Activated T-helper 17 cell treated with anti-CD3 and anti-CD28 coated beads, Interleukin-2, amount 50 U/mL, for 72 hours (primary cell): ENCODE results near the gene BPGM. TPM values are rescaled to one million over a fixed set of nuclear protein-coding genes. Genes with fewer than 3 reads are reported as not detected.
A peak's percentile ranks its signal among the peaks of the same experiment; 100 is the strongest.
"Not testable (repeated sequence)": the region's sequence is repeated elsewhere in the genome, so short reads cannot be mapped to it uniquely, and the experiment has no call there.

ENCODE experiments used
- ATAC-seq: fragments of 150-1000 bp; cut with Tn5 transposase; replicated peaks from 2 replicates; pipeline ENCODE4 v1.10.0; 2021; ENCODE audit warnings: mild to moderate bottlenecking, moderate library complexity
- H3K27ac Mint-ChIP-seq: one replicate; pipeline ENCODE4 v1.8.0; 2022; ENCODE audit warnings: mixed read lengths
- H3K27me3 Mint-ChIP-seq: one replicate; pipeline ENCODE4 v1.8.0; 2022; ENCODE audit warnings: mixed read lengths
- H3K36me3 Mint-ChIP-seq: one replicate; pipeline ENCODE4 v1.8.0; 2022; ENCODE audit warnings: low read depth, mild to moderate bottlenecking, mixed read lengths
- H3K4me1 Mint-ChIP-seq: one replicate; pipeline ENCODE4 v1.8.0; 2022; ENCODE audit warnings: mixed read lengths
- H3K4me3 Mint-ChIP-seq: one replicate; pipeline ENCODE4 v1.8.0; 2022; ENCODE audit warnings: mild to moderate bottlenecking, mixed read lengths
- H3K9me3 Mint-ChIP-seq: one replicate; pipeline ENCODE4 v1.8.0; 2022; ENCODE audit warnings: mixed read lengths
- total RNA-seq, 2 donors: library from RNA; stranded (reverse); gene quantifications; one replicate each; pipeline ENCODE4 v1.2.3, GENCODE V29; 2022

Gene BPGM
- total RNA-seq, 2 donors from 2014 or later: 17.2 to 20.7 TPM

DNA sequence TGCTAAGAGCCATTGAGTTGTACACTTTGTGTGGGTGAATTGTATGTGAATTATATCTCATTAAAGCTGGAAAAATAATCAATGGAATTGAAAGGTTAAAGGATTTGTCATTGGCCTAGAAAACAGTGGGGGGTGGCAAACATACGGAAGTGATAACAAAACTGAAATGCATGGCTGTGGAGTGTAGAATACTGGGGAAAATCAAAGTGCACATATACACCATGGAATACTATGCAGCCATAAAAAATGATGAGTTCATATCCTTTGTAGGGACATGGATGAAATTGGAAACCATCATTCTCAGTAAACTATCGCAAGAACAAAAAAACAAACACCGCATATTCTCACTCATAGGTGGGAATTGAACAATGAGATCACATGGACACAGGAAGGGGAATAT, 18.4 kb downstream of the BPGM start:
- H3K4me3 Mint-ChIP-seq, H3K27ac Mint-ChIP-seq, H3K27me3 Mint-ChIP-seq, ATAC-seq, H3K9me3 Mint-ChIP-seq: not testable (repeated sequence)
- Mint-ChIP-seq H3K4me1 (peaks cover 32% of the 10 kb centered on the region), H3K36me3 (peaks cover 55% of the 10 kb centered on the region)

DNA sequence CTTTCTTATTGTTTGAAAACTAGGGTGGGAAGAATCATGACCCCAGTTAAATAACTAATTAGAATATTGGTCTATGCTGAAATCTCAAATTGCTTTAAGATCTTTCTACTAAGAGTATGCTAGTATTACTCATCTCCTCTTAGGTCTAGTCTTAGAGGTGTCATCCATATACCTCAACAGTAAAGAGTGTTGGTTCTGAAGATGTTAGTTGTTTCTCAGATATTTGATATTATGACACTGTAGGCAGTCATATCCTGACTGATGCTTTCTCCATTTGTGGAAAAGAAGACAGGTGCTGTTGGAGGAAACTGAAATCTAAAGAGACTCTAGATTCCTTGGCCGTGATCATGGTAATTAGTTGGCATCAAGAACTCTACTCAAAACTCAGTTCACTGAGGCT, 21.2 kb downstream of the BPGM start:
- no peaks in the 10 kb centered on the region for H3K9me3 Mint-ChIP-seq
- no peaks in the 10 kb centered on the region for H3K27me3 Mint-ChIP-seq
- ATAC-seq: peak; percentile 77
- peaks cover 42% of the 10 kb centered on the region for H3K36me3 Mint-ChIP-seq
- peak overlapping the region; percentile 84 for H3K27ac Mint-ChIP-seq
- peaks cover 23% of the 10 kb centered on the region for H3K4me1 Mint-ChIP-seq
- peak overlapping the region; percentile 56 for H3K4me3 Mint-ChIP-seq

DNA sequence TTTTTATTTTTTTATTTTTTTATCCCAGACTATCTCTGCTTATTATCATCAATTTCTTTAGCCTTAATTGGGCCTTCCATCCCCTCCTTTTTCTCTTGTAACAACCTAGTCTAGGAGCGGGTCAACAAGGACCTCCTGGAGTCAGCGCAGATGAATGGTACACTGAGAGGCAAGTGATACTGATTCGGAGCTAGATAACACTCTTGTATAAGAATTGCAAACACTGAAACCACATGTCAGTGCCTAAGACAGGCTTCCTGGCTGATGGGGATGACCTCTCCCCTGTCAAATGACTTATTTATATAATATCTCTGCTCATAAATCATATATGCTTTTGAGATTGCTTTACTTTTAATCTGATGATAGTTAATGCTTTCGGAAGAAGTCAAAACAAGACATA, 22.7 kb downstream of the BPGM start:
- Mint-ChIP-seq H3K4me3 (peak overlapping the region; percentile 56), H3K27ac (peak overlapping the region; percentile 84), H3K36me3 (peaks cover 29% of the 10 kb centered on the region), H3K9me3 (no peaks in the 10 kb centered on the region), H3K4me1 (peaks cover 21% of the 10 kb centered on the region), H3K27me3 (no peaks in the 10 kb centered on the region)
- peak; percentile 53 for ATAC-seq

DNA sequence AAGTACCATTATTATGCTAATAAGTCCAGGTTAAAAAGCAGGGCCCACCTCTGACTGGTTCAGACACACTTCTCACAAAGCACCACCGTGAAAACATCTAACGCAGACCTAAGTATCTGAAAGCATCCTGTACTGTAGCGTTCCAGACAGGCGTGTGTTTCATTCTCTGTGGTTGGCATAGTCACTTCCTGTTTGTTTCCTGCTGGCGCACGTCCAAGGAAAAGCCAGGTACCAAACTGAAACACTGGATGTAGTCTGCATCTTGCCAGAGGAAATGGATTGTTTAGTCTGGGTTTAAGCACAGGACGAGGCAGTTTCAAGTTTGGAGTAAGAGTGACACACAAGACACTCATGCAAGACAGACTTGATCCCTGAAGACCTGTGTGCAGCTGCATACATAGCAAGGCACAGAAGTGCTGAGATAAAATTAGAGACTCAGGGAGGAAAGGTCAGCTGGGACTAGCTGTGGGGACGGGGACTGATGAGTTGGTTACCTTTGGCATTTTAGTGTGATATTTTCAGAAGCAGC, 23.3 kb downstream of the BPGM start:
- H3K9me3 Mint-ChIP-seq: no peaks in the 10 kb centered on the region
- peaks cover 24% of the 10 kb centered on the region for H3K36me3 Mint-ChIP-seq
- H3K4me1 Mint-ChIP-seq: peaks cover 21% of the 10 kb centered on the region
- peak overlapping the region; percentile 84 for H3K27ac Mint-ChIP-seq
- no peaks in the 10 kb centered on the region for H3K27me3 Mint-ChIP-seq
- ATAC-seq: peak; percentile 84
- H3K4me3 Mint-ChIP-seq: peak overlapping the region; percentile 56

DNA sequence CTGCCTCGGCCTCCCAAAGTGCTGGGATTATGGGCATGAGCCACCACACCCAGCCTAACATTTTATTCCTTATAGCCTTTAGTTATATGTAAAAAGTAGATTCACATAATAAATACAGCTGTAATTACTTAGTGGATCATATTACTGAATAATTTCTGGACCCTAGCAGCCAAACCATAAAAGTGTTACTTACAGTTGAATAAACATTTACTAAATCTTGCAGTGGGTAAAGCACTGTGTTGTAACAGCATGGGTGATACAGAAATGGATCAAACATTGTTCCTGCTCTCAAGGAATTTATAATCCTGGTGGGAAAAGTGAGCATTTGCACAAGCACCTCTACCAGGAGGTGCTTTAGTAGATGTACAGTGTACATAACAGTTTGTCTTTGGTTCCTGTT, 25.0 kb downstream of the BPGM start:
- H3K36me3 Mint-ChIP-seq: peaks cover 14% of the 10 kb centered on the region
- no peaks in the 10 kb centered on the region for H3K9me3 Mint-ChIP-seq
- no peak for ATAC-seq
- no peak overlapping the region for H3K4me3 Mint-ChIP-seq
- H3K27me3 Mint-ChIP-seq: no peaks in the 10 kb centered on the region
- peaks cover 21% of the 10 kb centered on the region for H3K4me1 Mint-ChIP-seq
- H3K27ac Mint-ChIP-seq: no peak overlapping the region

DNA sequence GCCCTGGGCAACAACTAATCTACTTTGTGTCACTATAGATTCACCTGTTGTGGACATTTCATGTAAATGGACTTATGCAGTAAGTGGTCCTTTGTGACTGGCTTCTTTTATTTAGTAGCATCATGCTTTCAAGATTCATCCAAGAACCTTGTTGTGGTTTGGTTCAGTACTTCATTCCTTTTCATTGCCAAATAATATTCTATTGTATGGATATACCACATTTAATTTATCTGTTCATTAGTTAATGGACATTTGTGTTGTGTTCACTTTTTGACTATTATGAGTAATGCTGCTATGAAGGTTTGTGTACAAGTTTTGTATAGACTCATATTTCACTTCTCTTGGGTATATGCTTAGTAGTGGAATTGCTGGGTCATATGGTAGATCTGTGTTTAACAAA, 27.8 kb downstream of the BPGM start:
- H3K9me3 Mint-ChIP-seq: no peaks in the 10 kb centered on the region
- H3K36me3 Mint-ChIP-seq: peaks cover 19% of the 10 kb centered on the region
- H3K27ac Mint-ChIP-seq: no peak overlapping the region
- no peak overlapping the region for H3K4me3 Mint-ChIP-seq
- H3K4me1 Mint-ChIP-seq: peaks cover 14% of the 10 kb centered on the region
- ATAC-seq: no peak
- H3K27me3 Mint-ChIP-seq: no peaks in the 10 kb centered on the region

DNA sequence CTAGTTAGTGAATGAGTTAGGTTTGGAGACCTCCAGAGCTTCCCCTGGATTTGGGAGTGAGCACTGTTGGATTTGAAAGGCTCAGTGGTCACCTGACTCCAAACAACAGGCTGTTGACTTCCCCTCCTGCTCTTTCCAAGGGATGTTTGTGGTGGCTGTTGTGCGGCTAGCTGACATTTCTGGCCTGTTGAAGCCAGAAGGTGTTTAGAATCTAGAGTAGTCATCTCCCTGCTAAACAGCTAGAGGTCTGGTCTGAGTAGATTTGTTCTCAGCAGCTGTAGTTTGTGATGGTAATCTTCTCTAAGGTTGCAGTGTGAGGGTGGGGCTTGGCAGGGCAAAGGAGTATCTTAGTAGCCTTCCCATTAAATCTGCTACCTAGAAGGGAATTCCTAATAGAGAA, 30.1 kb downstream of the BPGM start:
- H3K4me3 Mint-ChIP-seq: no peak overlapping the region
- no peaks in the 10 kb centered on the region for H3K9me3 Mint-ChIP-seq
- H3K27me3 Mint-ChIP-seq: no peaks in the 10 kb centered on the region
- H3K27ac Mint-ChIP-seq: peak overlapping the region; percentile 36
- H3K36me3 Mint-ChIP-seq: peaks cover 32% of the 10 kb centered on the region
- peaks cover 6% of the 10 kb centered on the region for H3K4me1 Mint-ChIP-seq
- ATAC-seq: no peak

DNA sequence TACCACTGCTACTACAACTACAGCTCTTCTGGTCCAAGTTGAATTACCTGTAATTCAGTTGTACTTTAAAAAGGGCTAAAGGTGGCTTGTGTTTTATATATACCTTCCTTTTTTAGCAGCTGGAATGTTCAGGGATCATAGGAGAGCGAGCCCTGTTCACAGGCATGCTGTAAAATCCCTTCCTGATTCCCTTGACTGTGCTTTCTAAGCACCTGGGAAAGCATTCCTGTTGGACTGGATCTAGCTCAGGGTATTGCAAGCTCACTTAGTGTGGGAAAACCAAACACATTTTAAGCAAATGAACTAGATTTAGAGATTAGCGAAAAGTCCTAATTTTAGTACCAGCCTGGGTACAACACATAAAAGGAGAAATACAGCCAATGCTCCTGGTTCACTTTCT, 31.5 kb downstream of the BPGM start:
- Mint-ChIP-seq H3K9me3 (no peaks in the 10 kb centered on the region), H3K27me3 (no peaks in the 10 kb centered on the region), H3K36me3 (peaks cover 26% of the 10 kb centered on the region), H3K4me3 (no peak overlapping the region), H3K27ac (peak overlapping the region; percentile 36), H3K4me1 (peaks cover 6% of the 10 kb centered on the region)
- no peak for ATAC-seq

DNA sequence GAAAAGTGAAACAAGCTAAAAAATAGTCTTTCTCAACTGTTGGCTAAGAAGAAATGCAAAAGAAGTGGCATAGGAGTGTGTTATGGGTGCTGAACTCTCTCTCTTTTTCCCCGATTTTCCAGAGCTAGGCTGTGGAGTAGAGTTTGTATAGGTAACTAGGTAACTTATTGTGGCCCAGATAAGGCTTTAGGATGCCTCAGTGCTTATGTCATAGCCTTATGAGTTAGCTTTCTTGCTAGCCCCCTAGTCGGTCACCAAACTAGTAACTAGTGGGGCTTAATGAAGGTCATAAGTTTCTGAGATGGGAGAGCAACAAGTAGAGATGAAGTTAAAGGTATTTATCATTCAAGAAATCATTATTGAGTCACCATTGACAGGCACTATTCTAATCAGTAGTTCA, 32.4 kb downstream of the BPGM start:
- ATAC-seq: no peak
- Mint-ChIP-seq H3K27me3 (no peaks in the 10 kb centered on the region), H3K36me3 (peaks cover 26% of the 10 kb centered on the region), H3K27ac (no peak overlapping the region), H3K4me1 (peaks cover 6% of the 10 kb centered on the region), H3K4me3 (no peak overlapping the region), H3K9me3 (no peaks in the 10 kb centered on the region)

DNA sequence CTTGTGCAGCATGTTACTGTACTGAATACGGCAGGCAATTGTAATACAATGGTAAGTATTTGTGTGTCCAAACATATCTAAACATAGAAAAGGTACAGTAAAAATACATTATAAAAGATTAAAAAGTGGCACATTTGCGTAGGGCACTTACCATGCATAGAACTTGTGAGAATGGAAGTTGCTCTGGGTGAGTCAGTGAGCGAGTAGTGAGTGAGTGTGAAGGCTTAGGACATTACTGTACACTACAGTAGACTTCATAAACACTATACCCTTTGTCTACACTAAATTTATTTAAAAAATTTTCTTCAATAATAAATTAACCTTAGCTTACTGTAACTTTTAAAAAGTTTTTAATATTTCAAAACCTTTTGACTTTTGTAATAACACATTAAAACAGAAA, 37.5 kb downstream of the BPGM start:
- ATAC-seq: no peak
- Mint-ChIP-seq H3K9me3 (no peaks in the 10 kb centered on the region), H3K27ac (no peak overlapping the region), H3K36me3 (peaks cover 20% of the 10 kb centered on the region), H3K4me1 (no peaks in the 10 kb centered on the region), H3K4me3 (no peak overlapping the region), H3K27me3 (peaks cover 4% of the 10 kb centered on the region)

DNA sequence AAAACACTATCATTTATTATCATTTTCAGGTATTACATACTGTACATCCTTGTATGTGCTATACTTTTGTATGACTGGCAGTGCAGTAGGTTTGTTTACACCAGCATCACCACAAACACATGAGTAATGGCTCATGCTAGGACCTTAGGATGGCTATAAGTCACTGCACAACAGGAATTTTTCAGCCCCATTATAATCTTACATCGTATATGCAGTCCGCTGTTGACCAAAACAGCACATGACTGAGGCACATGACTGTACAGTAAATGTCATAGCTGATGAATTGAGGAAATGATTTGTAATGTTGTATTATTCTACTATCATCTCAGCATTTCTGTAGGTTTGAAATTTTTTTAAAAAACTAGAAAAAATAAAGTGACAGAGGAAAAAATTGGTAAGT, 38.6 kb downstream of the BPGM start:
- no peak for ATAC-seq
- Mint-ChIP-seq H3K4me1 (no peaks in the 10 kb centered on the region), H3K9me3 (no peaks in the 10 kb centered on the region)

DNA sequence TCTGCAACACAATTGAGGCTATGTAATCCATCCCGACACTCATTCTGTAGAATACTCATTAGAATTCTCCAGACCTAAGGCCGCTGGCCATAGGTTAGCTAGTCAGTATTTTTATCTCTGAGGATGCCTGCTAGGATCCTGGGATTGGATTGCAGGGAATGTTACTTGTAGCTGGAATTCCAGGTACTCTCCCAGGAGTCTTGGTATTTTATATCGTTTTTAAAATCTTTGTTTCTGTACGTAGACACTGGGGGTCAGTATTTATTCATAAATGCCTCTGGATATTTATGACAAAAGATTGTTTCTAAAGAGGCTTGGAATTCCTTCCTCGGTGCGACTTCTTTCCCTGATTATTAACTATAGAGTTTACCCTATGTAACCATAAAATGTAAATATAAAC, 40.1 kb downstream of the BPGM start:
- H3K4me1 Mint-ChIP-seq: peaks cover 3% of the 10 kb centered on the region
- no peak overlapping the region for H3K27ac Mint-ChIP-seq
- no peak for ATAC-seq
- H3K9me3 Mint-ChIP-seq: no peaks in the 10 kb centered on the region
- no peak overlapping the region for H3K4me3 Mint-ChIP-seq
- no peaks in the 10 kb centered on the region for H3K36me3 Mint-ChIP-seq
- H3K27me3 Mint-ChIP-seq: peaks cover 9% of the 10 kb centered on the region

More for the DNA sequence above, 38.6 kb downstream of the BPGM start:
- H3K27ac Mint-ChIP-seq: no peak overlapping the region
- peaks cover 4% of the 10 kb centered on the region for H3K27me3 Mint-ChIP-seq
- H3K36me3 Mint-ChIP-seq: peaks cover 9% of the 10 kb centered on the region
- H3K4me3 Mint-ChIP-seq: no peak overlapping the region

DNA sequence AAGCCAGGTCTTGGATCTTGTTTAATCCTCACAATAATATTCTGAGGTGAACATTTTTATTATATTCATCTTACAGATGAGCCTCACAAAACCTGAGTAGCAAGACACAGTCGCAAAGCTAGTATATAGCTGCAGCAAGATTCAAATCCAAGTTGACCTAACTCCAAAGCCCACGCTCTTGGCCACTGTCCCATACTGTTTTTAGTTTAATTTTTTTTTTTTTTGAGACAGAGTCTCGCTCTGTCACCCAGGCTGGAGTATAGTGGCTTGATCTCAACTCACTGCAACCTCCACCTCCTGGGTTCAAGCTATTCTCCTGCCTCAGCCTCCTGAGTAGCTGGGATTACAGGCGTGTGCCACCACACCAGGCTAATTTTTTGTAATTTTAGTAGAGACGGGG, 42.9 kb downstream of the BPGM start:
- peaks cover 14% of the 10 kb centered on the region for H3K27me3 Mint-ChIP-seq
- H3K4me1 Mint-ChIP-seq, H3K9me3 Mint-ChIP-seq, H3K4me3 Mint-ChIP-seq, H3K27ac Mint-ChIP-seq, H3K36me3 Mint-ChIP-seq, ATAC-seq: not testable (repeated sequence)

DNA sequence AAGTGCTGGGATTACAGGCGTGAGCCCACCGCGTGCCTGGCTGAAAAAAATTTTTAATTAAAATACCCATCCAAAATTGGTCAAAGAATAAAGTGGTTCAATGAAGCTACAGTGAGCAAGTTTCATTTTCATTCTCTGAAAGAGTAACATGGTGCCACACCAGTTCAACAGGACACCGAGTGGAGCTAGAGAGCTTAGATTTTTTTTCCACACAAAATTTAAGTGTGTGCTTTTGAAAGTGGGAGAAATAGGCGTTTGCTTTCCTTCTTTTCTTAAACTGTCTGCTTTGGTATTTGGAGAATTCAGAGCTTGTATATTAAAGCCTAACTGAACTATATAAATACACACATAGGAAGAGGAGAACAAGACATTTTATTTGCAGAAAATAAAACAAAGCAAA, 43.4 kb downstream of the BPGM start:
- peak; percentile 45 for ATAC-seq
- peaks cover 14% of the 10 kb centered on the region for H3K27me3 Mint-ChIP-seq
- no peak overlapping the region for H3K4me3 Mint-ChIP-seq
- H3K4me1 Mint-ChIP-seq: peaks cover 6% of the 10 kb centered on the region
- no peaks in the 10 kb centered on the region for H3K36me3 Mint-ChIP-seq
- no peaks in the 10 kb centered on the region for H3K9me3 Mint-ChIP-seq
- H3K27ac Mint-ChIP-seq: no peak overlapping the region

DNA sequence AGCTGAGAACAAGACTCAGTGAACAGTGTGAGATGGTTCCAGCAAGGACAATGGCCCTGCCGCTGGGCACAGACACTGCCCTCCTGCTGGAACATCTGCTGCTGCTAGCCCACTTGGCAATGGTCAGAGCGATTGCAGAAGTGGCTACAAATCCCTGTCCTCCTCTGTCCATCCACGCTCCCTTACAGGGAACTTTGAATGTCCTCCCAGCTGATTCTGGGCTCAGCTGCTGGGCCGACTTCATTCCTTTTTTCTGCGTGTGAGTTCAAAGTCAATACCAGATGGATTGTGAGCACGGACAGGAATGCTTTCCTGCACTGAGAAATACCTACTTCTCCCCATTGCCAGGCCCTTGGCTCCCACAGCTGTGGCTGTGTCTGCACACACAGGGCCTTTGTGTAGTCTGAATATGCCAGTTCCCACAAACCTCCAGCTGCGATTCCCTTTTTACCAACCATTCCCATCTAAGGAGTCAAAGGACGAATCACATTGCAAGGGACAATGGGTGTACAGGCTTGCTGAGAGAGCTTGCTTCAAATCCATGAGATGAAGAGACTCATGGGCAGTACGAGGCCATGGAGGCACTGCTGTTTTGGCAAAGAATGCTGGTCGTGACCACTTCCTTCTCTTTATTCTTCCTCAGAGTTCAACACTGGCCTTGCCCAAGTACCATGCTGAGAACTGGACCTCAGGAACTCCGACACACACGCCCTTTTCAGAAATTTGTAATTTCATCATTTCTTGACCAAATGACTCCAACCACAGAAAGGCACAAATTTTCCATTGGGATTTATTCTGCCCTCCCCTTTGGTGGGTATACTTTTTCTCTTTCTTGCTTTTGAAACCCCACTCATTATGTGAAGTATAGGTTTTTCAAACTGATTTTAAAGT, 44.2 kb downstream of the BPGM start:
- Mint-ChIP-seq H3K9me3 (no peaks in the 10 kb centered on the region), H3K4me1 (peaks cover 6% of the 10 kb centered on the region), H3K4me3 (no peak overlapping the region), H3K36me3 (no peaks in the 10 kb centered on the region), H3K27ac (peak overlapping the region; percentile 28), H3K27me3 (peaks cover 14% of the 10 kb centered on the region)
- no peak for ATAC-seq
